Stimulated activated CD4-positive, alpha-beta T cell treated with anti-CD3 and anti-CD28 coated beads, Interleukin-2, amount 100 ng/mL, for 4 hours (primary cell): Measurements from ENCODE around the gene MEG3.
"Not testable (repeated sequence)": the region's sequence is repeated elsewhere in the genome, so short reads cannot be mapped to it uniquely, and the experiment has no call there.

ENCODE experiments used
- DNase-seq: peaks from one replicate; pipeline ENCODE4 v3.0.0-alpha.2; 2020; ENCODE audit warnings: low read depth

MEG3 gene

DNA sequence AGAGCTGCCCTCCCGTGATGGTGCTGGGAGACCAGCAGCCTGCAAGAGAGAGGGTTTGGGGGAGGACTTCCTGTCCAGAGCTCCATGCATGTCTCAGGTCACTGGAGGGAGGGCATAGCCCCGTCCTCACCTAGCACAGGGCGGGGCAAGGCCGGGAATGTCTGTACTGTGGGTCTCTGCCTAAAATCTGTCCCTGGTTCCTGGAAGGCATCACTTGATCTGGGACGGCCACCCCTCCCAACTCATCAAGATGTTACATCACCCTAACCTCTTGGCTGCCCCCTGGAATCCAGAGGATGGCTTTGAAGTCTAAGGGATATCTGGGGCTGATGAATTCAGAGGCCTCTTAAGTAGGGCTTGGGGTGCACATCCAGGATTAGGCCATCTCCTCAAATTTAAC, 37.0 kb upstream of the MEG3 start:
- DNase-seq: no peak

DNA sequence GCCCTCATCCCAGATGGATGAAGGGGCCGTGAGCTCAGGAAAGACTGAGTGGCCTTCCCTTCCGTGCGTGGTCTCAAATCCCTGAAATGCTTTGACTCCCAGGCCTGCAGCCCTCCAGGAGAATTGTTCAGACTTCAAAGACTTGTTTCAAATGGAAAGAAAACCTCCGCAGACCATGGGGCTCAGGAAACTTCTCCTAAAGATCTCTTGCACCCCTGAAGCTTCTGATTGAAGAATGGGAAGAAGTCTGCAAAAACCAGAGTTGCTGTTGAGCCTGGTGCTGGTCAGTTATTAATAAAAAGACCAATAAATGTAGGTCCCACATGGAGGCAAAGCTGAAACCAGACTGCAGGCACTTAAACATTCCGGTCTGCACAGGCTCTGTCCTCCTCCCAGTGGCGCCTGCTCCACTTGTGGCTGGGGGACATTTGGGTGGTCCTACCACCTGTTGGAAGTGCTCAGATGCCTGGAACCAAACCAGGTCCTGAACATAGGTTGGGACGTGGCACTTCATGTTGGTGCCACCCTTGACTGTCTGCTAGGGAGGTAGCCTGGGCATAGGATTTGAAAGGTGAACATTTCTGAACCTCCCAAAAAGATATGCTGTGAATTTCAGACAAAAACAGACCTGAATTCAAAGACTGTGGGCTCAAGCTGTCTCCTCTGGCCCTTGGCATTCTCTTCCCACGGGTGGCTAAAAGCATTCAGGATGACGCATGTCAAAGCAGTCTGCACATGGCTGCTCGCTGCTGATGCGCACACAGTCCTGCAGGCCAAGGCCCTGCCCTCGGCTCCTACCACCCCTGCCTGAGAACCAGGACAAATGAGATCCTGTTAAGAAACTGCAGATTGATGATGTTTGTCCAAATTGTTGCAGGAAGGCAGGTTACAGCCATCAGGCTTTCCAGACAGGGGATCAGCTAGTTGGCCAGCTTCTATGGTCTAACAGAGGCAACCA, 36.2 kb upstream of the MEG3 start:
- no peak for DNase-seq

DNA sequence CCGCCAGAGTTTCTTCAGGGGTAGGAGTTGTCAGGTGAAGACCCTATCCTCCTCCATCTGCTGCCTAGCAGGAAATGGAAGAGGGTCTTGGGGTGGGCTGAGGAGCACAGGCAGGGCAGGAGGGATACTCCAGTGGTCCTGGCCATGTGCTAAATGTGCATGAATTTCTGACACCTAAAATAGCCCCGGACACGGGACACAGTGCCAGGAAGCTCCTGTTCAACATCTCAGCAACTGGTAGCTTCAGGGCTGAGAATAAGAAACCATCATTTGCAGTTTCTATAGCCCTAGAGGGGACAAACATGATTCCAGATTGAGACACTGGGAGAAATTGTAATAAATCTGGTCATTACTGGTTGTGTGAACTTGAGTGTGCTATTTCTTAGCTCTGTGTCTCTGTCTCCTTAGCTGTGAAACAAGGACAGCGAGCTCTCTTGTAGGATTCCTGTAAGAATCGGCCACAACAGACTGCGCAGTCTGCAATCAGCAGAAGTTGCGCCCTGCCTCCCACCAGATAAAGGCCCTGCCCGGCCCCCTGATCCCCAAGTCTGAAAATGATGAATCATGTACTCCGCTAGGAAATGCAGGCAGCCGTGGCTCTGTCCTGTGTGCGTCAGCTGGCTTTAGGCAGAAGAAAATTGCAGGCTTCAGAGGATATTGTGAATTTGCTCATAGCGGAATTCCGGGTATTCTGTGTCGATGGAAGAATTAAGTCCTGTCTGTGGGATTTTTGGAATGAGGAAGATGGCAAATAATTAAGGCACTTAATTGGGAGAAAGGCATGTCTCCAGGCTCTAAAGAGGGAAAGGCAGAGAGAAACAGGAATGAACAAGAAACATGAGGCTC, 35.2 kb upstream of the MEG3 start:
- DNase-seq: no peak

DNA sequence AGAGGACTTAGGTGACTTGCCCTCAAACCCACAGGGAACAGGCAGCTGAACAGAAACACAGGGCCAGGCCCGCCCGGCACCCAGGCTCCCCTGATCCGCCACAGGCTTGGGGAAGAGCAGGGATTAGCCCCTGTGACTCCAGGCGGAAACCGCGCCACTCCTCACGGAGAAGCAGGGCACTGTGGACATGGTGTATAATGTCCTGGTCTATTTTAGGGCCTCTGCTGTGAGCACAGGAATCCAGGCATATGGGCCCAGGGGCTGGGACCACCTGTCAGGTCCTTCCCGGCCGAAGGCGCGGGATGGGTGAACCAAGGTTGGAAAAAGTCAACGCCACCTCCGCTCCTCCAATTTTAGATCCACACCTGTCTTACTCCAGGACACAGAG, 34.6 kb upstream of the MEG3 start:
- DNase-seq: no peak

DNA sequence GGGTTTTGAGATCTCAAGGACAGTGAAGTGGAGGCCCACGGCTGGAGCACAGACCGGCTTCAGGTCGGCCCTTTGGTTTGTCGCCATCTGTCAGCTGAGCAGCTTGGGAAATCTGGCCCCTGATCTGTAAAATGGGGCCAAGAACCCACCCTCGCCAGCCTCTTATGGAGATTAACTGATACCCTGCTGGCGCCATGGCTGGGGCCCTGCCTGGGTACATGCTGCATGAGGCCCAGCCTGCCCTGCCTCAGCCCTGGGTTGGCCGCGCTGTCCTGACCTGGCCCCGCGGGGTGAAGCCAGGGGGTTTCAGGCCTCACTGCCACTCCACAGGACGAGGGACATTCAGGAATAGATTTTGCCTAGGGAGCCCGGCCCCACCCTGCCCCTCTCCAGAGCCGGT, 33.9 kb upstream of the MEG3 start:
- DNase-seq: no peak

DNA sequence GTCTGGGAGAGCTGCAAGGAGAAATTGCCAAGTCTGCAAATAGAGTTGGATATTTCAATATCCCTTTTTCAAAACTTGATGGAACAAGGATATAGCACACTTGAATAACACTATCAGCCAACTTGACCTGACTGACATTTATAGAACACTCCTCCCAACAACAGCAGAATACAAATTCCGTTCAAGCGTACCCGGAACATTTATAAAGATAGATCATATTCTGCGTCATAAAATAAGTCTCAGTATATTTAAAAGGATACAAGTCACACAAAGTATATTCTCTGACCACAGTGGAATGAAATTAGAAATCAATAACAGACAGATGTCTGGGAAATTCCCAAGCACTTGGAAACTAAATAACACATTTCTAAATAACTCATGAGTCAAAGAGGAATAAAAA, 29.0 kb upstream of the MEG3 start:
- no peak for DNase-seq

DNA sequence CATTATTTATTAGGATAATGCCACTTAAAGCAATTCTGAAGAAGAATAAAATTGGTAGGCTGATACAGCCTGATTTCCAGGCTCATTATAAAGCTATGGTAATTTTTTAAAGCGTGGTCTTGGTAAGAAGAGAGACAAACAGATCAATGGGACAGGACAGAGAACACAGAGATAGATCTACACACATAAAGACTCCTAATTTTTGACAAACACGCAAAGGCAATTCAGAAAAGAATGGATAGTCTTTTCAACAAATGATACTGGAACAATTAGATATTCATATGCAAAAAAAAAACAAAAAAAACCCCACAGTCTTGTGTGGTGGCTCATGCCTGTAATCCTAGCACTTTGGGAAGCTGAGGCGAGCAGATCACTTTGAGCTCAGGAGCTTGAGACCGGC, 25.9 kb upstream of the MEG3 start:
- no peak for DNase-seq

DNA sequence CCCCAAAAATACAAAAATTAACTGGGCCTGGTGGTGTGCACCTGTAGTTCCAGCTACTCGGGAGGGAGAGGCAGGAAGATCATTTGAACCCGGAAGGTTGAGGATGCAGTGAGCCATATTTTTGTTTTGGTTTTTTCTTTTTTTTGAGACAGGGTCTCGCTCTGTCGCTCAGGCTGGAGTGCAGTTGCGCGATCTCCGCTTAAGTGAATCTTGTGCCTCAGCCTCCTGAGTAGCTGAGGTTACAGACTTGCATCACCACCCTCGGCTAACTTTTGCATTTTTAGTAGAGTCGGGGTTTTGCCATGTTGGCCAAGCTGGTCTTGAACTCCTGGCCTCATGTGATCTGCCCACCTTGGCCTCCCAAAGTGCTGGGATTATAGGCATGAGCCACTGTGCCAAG, 24.5 kb upstream of the MEG3 start:
- DNase-seq: not testable (repeated sequence)

DNA sequence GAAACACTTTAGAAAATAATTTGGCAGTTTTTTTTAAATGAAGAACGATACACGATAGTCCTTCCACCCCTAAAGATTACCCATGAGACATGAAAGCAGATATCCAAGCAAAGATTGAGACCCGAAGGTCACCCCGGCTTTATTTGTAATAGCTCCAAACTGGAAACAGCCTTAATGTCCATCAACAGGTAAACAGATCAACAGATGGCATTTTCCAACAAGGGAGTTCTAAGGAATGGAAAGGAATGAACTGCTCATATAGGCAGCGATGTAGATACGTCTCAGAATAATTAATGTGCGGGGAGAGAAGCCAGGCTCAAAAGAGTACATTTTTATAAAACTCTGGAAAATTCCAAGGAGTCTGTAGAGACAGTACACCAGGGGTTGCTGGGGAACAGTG, 23.7 kb upstream of the MEG3 start:
- DNase-seq: no peak

DNA sequence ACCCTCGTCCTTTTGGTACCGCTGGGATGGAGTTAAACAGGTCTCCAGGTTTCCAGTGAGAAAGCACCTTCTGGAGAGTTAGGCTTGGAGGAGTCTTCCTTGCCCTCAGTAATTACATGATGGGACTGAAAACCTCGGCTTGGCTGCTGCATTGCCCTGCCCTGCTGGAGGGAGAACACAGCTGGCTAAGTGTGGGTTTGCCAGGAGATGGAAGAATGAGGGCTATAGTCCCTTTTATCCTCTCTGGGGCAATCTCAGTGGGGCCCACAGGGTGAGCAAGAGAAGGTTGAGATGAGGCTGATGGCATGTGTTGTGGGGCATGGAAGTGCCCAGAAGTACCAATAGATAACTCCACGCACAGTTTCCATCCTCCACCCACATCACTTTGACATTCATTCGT, 23.2 kb upstream of the MEG3 start:
- no peak for DNase-seq

DNA sequence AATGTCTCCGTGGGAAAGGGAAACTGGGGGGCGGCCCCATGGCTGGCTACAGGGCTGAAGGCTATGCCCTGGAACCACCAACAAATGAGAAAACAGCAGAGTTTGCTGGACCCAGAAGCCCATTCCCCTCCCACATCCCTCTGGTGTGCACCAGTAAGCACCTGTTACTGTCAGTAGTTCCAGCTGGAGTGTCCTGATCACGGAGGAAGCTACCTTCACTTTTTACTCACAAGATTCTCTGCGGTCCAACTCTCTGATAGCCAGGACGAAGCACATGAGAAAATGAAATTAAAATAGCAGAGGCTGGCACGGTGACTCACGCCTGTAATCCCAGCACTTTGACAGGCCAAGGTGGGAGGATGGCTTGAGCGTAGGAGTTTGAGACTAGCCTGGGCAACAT, 22.7 kb upstream of the MEG3 start:
- DNase-seq: no peak

DNA sequence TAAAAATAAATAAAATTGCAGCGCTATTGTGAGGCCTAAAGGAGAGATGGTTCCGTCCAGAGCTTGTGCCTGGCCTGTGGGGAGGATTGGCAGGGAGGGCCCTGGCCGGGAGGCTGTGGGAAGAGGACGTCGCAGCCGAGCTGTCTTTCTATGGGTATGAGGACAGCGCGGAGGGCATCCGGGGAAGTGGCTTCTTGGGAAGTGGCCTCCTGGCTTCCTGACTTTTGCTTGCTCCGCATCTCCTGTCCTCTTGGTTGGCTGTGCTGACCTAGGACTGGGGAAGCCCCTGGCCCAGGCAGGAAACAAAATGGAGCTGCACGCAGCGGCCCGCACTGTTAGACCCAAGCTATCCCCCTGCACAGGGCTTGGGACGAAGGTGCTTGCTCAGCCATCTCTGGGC, 22.2 kb upstream of the MEG3 start:
- DNase-seq: no peak

DNA sequence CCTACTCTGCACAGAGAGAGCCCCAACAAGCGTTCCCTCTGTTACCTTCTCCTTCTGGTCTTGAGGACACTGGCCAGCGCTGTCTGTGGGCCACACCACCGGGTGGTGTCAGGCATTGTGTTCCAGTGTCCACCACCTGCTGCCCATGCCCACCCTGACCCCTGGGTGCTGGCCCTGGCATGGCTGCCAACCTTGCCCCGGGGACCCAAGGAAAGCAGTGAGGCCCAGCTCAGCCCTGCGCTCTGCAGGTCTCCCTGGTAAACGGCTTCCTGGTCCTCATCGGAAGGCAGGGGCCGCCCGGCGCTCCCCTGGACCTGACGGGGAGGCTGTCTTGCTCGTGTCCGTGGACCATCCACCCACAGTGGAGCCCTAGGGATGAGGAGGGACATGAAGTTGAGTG, 21.8 kb upstream of the MEG3 start:
- no peak for DNase-seq

DNA sequence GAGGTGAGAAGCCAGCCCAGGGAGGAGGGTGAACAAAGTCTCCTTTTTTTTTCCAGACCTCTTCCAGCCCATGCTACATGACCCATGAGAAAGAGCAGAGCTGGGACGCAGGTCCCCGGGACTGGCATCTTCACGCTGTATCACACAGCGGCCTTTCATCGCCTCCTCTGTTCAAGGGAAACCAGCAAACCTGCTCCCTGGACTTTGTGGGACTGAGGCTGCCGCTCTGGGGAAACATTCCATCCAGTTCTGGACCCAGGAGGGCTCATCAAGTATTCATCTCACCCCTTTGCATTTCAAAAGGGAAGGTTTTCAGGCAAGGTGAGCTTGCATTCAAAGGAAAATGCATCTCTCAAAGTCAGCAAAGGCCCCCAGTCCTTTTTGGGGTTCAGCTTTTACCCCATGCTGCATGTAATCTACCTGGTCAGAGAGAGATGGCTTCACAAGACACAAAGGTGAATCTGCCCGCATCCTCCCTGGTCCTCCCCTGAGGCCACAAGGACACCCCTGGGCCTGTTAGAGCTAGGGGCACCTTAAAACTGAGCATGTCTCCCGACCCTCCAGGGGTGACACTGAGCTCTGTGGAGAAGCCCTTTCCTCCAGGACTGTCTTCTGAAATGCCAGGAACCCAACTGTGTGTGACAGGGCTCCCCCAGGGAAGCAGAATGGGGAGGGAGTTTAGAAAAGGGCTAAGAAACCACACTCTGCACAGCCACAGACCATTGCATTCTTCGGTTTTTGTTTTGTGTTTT, 21.2 kb upstream of the MEG3 start:
- DNase-seq: no peak

DNA sequence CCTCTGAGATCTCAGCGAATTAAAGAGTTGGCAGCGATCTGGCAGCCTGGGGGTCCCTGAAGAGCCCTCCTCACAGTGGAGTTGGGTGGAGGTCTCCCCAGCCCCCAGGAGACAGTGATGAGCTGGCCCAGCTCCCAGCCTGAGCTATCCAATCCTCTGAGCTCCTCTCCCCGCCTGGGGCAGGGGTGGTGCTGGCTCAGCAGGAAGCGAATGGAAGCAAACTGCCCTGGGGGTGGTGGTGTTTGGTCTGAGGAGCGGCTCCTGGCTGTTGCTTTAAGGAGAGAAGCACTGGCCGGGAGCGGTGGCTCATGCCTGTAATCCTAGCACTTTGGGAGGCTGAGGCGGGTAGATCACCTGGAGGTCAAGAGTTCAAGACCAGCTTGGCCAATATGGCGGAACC, 19.5 kb upstream of the MEG3 start:
- no peak for DNase-seq

DNA sequence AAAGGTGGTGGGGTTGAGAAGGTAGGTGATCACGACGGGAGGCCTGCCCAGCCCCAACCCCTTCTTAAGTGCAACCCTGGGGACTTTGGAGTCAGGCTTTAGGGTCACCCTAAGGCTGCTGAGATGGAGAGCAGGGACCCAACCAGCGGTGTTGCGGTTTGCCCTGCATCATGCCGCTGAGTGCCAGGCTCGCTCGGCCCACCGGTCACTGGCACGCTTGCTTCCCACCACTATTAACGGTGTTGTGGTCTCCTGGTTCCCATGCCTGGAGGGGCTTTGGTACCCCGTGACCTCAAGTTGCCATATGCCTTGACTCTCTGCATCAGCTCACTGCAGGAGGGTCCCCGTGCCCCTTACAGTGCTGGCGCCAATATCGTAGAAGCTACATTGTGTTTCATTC, 18.4 kb upstream of the MEG3 start:
- DNase-seq: no peak

DNA sequence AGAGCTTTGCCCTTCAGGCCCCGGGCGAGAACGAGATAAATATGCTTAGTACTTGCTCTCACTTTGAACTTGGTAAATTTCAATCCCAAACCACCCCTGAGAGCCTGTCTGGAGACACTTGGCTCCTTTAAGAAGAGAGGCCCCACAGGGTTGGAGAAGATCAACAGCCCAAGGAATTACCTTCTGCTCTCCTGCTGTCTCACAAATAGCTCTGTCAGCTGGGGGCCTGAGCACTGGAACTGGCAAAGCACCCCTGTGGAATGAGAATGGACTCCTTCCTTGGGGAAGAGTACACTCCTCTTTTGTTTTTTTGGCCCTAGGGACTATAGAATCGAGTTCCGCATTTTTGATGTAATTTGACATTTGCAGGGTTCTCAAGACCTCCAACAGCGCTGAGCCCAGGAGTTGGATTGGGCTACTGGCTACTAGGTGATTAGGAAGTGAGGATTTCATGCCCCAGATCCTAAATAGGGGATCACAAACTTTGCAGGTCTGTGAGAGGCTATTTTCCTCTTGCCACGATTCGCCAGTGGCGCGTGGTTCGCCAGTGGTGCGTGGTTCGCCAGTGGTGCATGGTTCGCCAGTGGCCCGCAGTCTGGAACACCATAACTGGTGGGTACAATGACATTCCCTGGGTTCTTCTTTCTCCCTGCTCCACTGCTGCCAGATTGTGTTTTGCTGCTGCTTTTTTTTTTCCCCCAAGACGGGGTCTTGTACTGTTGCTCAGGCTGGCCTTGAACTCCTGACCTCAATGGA, 17.8 kb upstream of the MEG3 start:
- no peak for DNase-seq

DNA sequence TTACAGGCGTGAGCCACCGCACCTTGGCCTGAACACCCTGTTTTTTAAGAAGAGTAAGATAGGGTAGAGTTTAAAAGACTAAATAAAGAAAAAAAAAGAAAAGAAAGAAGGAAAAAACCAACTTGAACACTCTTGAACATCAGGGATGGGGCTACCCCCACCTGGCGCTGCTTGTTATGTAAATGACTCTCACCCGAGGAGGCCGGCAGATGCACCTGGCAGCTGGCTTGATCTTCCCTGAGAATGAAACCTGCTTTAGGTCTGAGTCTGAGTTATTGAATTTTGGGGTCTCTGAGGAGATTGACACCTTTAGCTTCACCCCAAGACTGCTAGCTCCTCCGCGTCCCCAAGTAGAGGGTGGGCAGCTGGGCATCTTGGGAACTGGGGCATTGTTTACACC, 15.5 kb upstream of the MEG3 start:
- DNase-seq: no peak

DNA sequence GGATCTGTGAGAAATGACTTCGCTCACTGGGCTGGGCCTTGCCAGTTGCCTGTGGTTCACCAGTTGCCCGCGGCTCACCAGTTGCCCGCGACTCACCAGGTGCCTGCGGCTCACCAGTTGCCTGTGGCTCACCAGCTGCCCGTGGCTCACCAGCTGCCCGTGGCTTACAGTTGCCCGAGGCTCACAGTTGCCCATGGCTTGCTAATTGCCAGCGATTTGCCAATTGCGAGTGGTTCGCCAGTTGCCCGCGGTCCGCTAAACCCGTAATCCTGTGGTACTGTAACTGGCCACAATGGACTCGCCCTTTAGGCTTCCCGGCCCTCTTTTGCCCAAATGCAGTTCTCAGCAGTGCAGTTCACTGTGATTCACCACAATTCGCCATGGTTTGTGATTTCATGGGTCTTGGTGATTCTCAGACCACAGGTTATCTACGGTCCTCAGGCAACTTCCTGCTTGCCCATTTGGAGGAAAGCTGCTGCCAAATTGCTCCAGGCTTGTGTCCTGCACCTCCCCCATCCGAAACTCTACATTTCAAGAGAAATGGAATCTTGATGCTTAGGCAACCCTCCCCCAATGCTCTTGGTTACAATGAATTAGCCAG, 15.0 kb upstream of the MEG3 start:
- DNase-seq: no peak

DNA sequence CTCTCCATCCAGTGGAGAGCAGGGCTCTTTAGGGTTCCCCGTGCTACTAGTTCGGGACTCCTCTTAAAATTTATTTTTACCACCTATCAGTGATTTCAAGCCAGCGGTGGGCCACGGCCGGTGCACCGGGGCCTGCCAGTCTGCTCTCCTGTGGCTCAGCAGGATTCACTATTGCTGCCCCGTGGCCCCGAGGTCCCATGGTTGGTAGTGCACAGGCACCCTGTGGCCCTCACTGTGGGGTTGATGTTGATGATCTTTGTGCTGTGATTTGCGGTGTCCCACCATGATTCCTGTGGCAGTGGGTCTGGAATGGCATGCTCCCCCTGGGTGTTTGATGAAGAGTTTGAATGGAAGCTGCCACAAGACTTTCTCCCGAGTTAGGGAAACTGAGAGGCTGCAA, 12.6 kb upstream of the MEG3 start:
- DNase-seq: no peak

DNA sequence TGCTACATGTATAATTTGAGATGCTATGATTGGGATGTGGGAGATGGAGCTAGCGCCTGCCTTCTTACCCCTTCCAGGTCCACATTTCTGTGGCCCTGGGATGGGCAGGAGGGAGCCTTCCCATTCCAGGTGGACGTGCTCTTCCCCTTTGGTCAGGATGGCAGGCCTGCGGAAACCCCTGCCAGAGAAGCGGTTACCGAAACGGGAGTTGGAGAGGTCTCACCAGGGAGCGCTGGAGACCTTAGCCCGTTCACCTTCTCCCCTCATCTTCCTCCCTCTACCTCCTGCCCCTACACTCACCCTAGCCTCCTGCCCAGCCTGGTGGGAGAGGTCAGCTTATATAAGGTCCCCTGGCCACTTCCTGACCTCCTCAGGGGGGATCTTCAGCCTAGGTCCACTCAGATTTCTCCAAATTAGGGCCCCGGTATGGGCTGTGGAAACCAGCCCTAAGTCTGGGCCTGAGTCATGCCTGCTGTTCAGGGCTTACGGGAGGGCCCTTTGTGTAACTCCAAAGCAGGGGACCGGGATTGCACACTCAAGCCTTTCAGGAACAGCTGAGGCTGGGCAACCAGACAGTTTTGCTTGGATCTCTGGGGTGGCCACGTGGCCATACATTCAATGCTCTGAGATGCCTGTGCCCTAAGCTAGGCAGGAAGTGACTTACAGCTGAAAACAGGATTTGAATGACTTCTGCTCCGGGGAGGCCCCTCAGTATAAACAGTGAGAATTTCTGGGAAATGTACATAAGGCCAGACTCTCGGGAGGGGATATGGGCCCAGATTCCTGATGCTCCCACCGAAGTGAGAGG, 10.2 kb upstream of the MEG3 start:
- no peak for DNase-seq
